Kidney tubule cell (primary cell): ENCODE measurements around the gene GTF2A1.
A peak's percentile ranks its signal among the peaks of the same experiment; 100 is the strongest.
"Not testable (repeated sequence)": the region's sequence is repeated elsewhere in the genome, so short reads cannot be mapped to it uniquely, and the experiment has no call there.

Source experiments
- DNase-seq: peaks from one replicate; pipeline ENCODE4 v3.0.0-alpha.2; 2018; ENCODE audit warnings: low spot score

Gene GTF2A1

GRCh38 chr14:81231540-81231939 is 10.8 kb upstream of the GTF2A1 start:
- DNase-seq: no peak

GRCh38 chr14:81224222-81224621 is 3.5 kb upstream of the GTF2A1 start:
- DNase-seq: no peak

GRCh38 chr14:81223788-81224187 is 3.0 kb upstream of the GTF2A1 start:
- not testable (repeated sequence) for DNase-seq

DNA sequence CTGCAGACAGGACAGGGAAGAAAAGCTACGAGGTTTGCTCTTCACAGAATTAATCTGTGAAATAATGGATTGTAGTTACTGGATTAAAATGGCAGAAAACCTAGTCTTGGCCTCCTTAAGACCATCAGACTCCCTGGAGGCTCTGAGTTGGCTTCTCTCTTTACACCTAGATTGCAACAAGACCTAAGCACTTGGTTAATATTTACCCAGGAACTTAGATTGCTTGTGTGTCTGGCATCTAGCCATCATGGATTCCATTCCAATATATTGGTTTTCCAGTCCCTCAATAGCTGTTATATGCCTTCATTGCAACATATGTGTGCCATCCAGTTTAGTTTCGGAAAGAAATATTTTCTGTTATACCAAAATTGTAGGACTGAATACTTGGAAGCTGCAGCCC is 1.9 kb upstream of the GTF2A1 start:
- peak; percentile 61 for DNase-seq

DNA sequence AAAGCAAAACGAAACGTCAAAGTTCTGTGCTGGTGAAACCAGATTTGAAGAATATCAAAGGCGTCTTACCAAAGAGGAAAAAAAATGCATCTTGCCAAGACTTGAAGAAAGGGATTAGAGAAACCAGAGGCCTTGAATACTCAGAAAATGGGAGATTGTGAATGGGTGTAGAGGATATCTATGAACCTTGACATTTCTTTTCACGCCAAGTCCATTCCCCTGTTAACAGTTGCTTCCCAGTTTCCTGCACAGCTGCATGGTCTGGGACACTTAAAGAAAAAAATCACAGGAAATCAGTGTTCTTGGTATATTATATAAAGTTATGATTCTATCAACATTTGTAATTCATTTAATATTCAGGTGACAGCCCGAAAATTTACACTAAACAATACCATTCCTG is 1.4 kb upstream of the GTF2A1 start:
- no peak for DNase-seq

DNA sequence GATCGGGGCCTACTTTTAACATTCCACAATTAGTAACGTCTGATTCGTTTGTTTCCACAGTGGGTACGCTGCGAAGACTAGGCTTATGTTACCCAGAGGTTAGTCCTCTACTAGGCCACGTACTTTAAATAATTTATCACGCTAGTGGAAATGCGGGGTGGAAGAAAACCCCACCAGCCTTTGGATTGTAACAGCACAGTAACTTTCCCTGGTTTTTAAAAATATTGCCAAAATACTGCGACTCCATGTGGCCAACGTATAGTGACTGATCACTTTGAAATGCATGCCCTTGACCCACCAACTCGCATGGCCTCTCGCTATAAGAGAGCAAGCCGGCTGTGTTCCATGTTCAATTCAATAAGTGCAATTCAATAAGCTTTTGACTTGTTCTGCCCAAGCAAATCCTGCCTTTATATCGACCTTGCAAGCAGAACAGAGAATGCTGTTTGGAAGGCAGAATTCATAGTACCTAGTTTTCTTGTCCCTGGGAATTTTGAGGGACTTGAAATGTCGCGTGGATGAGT is 882 bp upstream of the GTF2A1 start:
- no peak for DNase-seq

- no peak for DNase-seq
These were observed 254 bp downstream of the GTF2A1 start for GRCh38 chr14:81220580-81220829.

DNA sequence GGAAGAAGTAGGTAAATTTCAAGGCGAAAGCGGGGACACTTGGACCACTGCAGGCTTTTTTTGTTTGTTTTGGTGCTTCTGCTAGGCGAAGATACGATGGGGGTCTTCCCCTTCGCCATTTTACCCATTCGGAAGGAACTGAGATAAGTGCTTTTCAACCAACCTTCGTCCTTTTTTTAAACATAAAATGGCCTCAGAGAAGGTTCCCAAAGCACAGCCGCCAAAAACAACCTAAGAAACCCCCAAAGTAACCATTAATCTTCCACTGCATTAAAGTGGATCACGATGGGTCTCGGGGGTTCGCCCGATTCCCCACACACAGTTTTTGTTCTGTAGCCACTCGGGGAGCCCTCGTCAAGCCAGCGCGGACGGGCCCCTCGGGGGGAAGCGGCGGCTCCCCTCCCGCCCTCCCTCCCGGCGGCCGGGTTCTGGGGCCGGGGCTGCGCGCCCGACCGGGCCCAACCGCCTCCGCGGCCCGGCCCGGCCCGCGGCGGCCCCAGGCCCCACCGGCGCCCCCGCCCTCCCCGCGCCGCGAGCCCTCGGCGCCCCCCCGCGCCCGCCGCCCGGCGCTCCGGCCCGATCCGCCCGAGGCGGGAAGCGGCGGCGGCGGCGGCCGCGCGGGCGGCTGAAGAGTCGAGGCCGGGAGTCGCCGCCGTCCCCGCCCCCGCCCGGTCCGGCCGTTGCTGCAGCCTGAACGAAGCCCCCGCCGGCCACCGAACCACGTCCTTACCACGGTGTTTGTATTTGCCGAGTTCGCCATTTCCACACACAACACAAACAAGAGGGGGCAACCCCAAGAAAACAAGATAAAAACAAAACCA is 790 bp downstream of the GTF2A1 start:
- peak; percentile 43 for DNase-seq

DNA sequence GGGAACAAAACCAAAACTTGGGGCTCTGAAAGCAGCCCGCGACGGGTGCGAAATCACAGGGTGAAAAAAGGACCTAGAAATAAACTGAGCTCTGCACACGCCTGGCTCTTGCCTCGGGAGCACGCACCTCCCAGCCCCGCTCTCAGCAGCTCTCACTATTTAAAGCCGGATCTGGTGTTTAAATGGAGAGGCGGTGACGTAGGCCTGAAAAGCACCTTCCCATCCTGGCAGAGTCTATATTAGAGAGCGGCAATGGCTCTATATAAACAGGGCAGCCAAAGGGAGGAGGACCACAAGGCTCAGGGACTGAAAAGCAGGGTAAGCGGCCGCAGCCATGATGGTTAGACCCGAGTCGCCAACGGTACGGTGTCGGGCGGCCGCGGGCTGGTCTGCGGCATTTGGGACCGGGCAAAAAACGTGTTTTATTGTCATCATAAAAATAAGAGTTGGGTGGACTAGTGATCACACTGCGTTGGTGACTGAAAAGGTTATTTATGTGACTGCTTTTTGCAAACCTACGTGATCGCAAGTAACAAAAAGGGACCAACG is 1.5 kb downstream of the GTF2A1 start:
- peak; percentile 97 for DNase-seq

DNA sequence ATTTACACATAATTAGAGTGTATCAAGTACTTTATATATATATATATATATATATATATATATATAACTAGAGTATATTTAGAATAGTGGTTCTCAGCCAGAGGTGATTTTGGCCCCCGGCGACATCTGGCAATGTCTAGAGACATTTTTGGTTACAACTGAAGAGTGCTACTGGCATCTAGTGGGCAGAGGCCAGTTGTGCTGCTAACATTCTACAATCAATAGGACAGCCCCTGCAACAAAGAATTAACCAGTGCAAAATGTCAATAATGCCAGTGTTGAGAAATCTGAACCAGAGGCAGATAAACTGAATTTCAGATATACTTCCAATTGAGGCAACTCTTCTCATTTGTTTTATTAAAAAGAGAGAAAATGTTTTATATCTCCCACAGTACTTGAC is 8.9 kb downstream of the GTF2A1 start:
- DNase-seq: peak; percentile 30

GRCh38 chr14:81209167-81209836 is 11.5 kb downstream of the GTF2A1 start:
- no peak for DNase-seq

GRCh38 chr14:81208489-81208888 is 12.3 kb downstream of the GTF2A1 start:
- no peak for DNase-seq

DNA sequence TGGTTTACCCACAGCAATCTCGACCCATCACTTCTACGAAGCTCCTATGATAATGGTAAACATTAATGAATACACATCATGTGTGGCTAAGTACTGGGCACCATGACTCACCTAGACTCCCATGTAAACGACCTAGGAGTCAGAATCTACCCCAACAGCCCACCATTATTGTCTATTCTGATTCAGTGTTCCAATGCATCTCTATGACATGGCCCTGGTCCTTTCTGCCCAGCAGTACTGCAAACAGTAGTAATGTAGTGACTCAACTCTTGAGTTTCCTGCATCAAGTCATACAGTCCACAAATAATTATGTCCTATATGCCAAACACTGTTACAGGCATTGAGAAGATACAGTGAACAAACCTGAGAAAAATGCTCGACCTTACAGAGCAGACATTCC is 14.6 kb downstream of the GTF2A1 start:
- peak; percentile 45 for DNase-seq

GRCh38 chr14:81205639-81206038 is 15.1 kb downstream of the GTF2A1 start:
- no peak for DNase-seq

DNA sequence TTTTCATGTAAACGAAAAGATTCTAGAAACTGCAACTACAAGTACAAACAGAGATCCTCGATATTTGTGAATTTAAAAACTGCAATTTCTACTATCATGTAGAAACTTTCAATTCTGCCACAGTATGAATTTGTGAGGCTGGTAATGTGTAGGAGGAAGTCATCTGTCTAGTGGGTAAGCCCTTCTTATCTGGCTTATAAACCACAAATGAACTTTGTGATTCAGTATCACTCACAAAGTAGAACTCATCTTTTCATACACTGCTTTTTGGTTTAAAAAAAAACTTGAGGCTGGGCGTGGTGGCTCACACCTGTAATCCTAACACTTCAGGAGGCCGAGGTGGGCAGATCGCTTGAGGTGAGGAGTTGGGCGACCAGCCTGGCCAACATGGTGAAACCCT is 20.7 kb downstream of the GTF2A1 start:
- no peak for DNase-seq

- DNase-seq: no peak
These were observed 21.7 kb downstream of the GTF2A1 start for GRCh38 chr14:81199084-81199483.

GRCh38 chr14:81198651-81199050 is 22.1 kb downstream of the GTF2A1 start:
- DNase-seq: no peak

DNA sequence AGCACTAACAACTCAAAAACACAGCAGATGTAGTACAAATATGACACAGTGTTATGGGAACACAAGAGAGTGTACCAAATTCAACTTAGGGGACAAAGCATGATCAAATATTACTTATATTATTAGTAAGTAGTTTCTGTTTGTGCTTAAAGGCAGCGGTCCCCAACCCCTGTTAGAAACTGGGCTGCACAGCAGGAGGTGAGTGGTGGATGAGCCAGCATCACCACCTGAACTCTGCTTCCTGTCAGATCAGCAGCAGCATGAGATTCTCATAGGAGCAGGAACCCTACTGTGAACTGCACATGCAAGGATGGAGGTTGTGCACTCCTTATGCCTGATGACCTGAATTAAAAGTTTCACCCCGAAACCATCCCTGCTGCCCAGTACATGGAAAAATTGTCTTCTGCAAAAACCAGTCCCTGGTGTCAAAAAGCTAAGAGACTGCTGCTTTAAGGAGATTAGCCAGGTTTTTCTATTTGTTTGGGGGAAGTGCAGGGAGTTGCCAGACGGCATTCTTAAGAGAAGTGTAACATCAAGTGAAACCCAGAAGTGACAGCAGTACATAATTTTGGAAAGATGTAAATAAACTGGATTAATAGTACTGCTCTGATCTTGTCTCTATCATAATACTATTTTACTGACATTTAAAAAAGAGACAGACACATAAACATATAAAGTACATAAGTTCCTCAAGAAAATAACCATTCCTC is 26.7 kb downstream of the GTF2A1 start:
- DNase-seq: no peak

DNA sequence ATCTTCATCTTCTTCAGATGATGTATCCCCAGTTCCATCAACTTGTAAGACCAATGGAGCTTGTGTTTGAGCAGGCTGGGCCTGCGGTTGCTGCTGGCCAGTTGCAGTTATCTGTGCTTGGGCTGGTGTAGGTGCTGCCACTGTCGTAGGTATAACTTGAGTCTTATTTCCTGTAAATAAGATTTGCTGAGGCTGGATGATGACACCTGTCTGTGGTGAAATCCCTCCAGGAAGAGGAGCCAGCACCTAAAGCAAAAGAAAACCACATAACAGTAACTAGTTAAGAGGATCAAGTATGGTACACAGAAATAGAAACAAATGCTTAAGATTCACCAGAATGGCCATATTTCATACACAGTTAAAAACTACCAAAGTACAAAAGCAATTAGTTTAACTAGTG is 28.2 kb downstream of the GTF2A1 start:
- no peak for DNase-seq

DNA sequence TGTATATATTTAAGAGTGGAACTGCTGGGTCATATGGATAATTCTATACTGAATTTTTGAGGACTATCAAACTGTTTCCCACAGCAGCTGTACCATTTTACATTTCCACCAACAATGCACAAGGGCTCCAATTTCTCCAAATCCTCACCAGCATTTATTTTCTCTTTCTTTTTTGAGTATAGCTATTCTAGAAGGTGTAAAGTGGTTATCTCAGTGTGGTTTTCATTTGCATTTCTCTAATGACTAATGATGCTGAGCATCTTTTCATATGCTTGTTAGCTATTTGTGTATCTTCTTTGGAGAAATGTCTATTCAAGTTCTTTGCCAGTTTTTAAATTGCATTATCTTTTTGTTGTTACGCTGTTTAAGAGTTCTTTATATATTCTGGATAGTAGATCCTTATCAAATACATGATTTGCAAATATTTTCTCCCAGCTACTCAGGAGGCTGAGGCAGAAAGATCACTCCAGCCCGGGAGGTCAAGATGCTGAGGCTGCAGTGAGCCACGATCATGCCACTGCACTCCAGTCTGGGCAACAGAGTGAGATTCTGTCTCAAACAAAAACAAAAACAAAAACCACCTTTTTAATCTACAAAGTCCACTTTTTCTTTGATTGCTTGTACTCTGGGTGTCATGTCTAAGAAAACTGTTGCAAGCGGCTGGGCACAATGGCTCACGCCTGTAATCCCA is 32.8 kb downstream of the GTF2A1 start:
- no peak for DNase-seq

- DNase-seq: no peak
These were observed 41.1 kb downstream of the GTF2A1 start for GRCh38 chr14:81179631-81180030.

DNA sequence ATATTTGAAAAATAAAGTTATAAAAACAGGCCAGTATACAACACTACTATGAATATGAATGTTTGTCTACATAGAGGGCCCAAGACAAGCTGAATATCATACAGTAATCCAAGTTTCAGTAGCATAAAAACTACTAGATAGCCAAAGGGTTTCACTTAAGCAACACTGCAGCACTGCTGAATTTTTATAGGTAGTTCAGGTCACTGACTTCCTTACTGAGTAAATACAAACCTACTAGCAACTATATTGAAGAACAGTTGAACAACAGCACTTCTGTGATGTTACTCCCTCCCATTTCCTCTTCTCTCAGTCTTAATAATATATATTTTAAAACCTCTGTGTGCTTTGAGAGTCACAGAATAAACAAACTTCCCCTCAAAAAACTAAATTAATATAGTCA is 42.7 kb downstream of the GTF2A1 start:
- no peak for DNase-seq
